Astrocyte of the spinal cord (primary cell): Measurements from ENCODE around the gene HTT-AS.

Experiments
- DNase-seq: peaks from one replicate; pipeline ENCODE4 v3.0.0; 2011; ENCODE audit warnings: low read depth, low spot score
- H3K4me3 ChIP-seq: 2 replicates; pipeline ENCODE4 v1.5.1; 2011; ENCODE audit warnings: low read depth, mild to moderate bottlenecking, low read length, moderate library complexity
- in situ Hi-C: cut with HindIII; loops from 2 replicates; pipeline ENCODE4 v1.10.0; 2017; ENCODE audit warnings: low sequenced_read_pairs
- TF ChIP-seq, protein P1 (sequence below): IDR thresholded peaks from 2 replicates; pipeline ENCODE4 v1.5.1; 2012; ENCODE audit warnings: low read depth, mild to moderate bottlenecking, low read length, inconsistent platforms

HTT-AS gene

GRCh38 chr4:3118312-3118711 lies 44.0 kb upstream of the HTT-AS start:
- no peak for DNase-seq
- in situ Hi-C loops, result no loop called here

GRCh38 chr4:3116955-3117354 lies 42.6 kb upstream of the HTT-AS start:
- DNase-seq, result no peak
- TF ChIP-seq, protein P1, sequence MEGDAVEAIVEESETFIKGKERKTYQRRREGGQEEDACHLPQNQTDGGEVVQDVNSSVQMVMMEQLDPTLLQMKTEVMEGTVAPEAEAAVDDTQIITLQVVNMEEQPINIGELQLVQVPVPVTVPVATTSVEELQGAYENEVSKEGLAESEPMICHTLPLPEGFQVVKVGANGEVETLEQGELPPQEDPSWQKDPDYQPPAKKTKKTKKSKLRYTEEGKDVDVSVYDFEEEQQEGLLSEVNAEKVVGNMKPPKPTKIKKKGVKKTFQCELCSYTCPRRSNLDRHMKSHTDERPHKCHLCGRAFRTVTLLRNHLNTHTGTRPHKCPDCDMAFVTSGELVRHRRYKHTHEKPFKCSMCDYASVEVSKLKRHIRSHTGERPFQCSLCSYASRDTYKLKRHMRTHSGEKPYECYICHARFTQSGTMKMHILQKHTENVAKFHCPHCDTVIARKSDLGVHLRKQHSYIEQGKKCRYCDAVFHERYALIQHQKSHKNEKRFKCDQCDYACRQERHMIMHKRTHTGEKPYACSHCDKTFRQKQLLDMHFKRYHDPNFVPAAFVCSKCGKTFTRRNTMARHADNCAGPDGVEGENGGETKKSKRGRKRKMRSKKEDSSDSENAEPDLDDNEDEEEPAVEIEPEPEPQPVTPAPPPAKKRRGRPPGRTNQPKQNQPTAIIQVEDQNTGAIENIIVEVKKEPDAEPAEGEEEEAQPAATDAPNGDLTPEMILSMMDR, result no peak

More at GRCh38 chr4:3118312-3118711, 44.0 kb upstream of the HTT-AS start:
- H3K4me3 ChIP-seq, result no peak overlapping the region
- TF ChIP-seq, protein P1, result no peak

GRCh38 chr4:3115637-3116270 lies 41.4 kb upstream of the HTT-AS start:
- in situ Hi-C loops, result no loop called here
- TF ChIP-seq, protein P1, result no peak
- no peak overlapping the region for H3K4me3 ChIP-seq
- no peak for DNase-seq

More at GRCh38 chr4:3116955-3117354, 42.6 kb upstream of the HTT-AS start:
- in situ Hi-C loops, result no loop called here
- no peak overlapping the region for H3K4me3 ChIP-seq

DNA sequence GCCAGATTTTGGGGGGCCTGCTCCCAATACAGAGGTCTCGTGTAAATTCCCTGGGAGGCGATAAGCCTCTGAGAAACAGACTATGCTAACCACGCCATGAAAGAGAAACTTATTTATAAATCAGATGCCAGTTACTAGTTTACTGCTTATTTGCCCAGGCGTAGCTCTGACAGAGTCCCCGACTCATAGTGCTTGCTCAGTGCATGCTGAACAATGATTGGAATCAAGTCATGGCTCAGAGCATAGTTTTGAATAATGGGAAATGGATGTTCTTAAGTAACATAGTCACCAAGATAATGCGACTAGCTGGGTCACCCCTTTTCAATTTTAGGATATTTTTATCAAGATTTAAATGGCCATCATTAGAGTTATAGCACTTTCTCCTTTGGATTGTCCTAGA lies 40.0 kb upstream of the HTT-AS start:
- no peak overlapping the region for H3K4me3 ChIP-seq
- TF ChIP-seq, protein P1, result no peak
- DNase-seq, result no peak
- in situ Hi-C loops, result no loop called here

DNA sequence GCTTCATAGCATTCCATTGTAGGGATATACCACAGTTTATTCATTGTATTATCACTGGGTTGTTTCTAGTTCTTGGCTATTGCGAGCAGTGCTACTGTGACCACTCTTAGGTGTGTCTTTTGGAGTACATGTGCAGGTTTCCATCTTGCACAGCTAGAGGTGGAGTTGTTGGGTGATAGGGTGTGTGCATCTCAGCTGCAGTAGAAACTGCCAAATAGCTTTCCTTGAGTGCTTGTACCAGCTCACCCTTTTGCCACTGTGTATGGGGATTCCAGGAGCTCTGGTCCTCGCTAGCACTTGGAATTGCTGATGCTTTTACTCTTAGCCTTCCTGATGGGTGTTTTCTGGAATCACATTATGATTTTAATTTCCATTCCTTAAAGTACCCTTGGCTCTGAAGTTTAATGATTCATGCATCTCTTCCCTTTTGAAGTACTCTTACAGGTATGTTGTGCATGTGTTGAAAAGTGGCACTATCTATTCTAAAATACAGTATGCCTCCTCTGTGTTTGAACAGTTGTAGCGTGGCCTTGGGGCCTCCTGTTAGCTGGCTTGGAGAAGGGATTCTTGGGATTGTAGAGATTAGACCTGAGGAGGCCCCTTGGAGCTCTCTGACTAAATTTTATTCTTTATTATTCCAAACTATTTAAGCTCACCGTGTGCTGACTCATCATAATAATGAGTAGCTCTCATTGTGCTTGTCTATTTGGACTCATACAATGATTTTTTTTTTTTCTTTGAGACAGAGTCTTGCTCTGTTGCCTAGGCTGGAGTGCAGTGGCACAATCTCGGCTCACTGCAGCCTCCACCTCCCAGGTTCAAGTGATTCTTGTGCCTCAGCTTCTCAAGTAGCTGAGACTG lies 38.5 kb upstream of the HTT-AS start:
- H3K4me3 ChIP-seq, result no peak overlapping the region
- TF ChIP-seq, protein P1, result no peak
- DNase-seq, result peak; percentile 34
- in situ Hi-C loops, result no loop called here

GRCh38 chr4:3112201-3112600 lies 37.9 kb upstream of the HTT-AS start:
- no peak overlapping the region for H3K4me3 ChIP-seq
- no peak for DNase-seq
- in situ Hi-C loops, result no loop called here
- TF ChIP-seq, protein P1, result no peak
